Endodermal cell (in vitro differentiated cells): ENCODE measurements around the gene HINT2. TPM values are rescaled to one million over a fixed set of nuclear protein-coding genes. Genes with fewer than 3 reads are reported as not detected.
A peak's percentile ranks its signal among the peaks of the same experiment; 100 is the strongest.

ENCODE experiments used
- DNase-seq: peaks from one replicate; pipeline ENCODE4 v3.0.0-alpha.2; 2017
- H3K27ac ChIP-seq: 2 replicates; pipeline ENCODE4 v1.5.1; 2013; ENCODE audit warnings: mild to moderate bottlenecking, low read depth, low read length, moderate library complexity
- H3K27me3 ChIP-seq: 2 replicates; pipeline ENCODE4 v1.6.1; 2013; ENCODE audit warnings: mild to moderate bottlenecking, low read length, moderate library complexity; ENCODE audit not compliant: insufficient read depth, control insufficient read depth, poor library complexity, severe bottlenecking
- H3K36me3 ChIP-seq: 2 replicates; pipeline ENCODE4 v1.7.0; 2013; ENCODE audit warnings: mild to moderate bottlenecking, low read length, moderate library complexity; ENCODE audit not compliant: control insufficient read depth, insufficient read depth
- H3K4me1 ChIP-seq: one replicate; pipeline ENCODE4 v1.7.0; 2013; ENCODE audit warnings: low read length; ENCODE audit not compliant: control insufficient read depth, insufficient read depth
- H3K4me3 ChIP-seq: 2 replicates; pipeline ENCODE4 v1.5.1; 2013; ENCODE audit warnings: mild to moderate bottlenecking, low read length, moderate library complexity
- H3K9ac ChIP-seq: 2 replicates; pipeline ENCODE4 v1.6.1; 2013; ENCODE audit warnings: mild to moderate bottlenecking, low read length, moderate library complexity; ENCODE audit not compliant: poor library complexity, severe bottlenecking; ENCODE audit errors: extremely low read depth
- H3K9me3 ChIP-seq: 2 replicates; pipeline ENCODE4 v1.6.1; 2013; ENCODE audit warnings: mild to moderate bottlenecking, low read length, moderate library complexity; ENCODE audit not compliant: control insufficient read depth
- H3K27ac Mint-ChIP-seq: 2 replicates; pipeline ENCODE4 v1.8.0; 2020; ENCODE audit warnings: mixed read lengths
- H3K27me3 Mint-ChIP-seq: 2 replicates; pipeline ENCODE4 v1.8.0; 2021; ENCODE audit warnings: mild to moderate bottlenecking, mixed read lengths; ENCODE audit not compliant: insufficient read depth
- H3K36me3 Mint-ChIP-seq: 2 replicates; pipeline ENCODE4 v1.8.0; 2020; ENCODE audit warnings: low read depth, mixed read lengths
- H3K4me1 Mint-ChIP-seq: 2 replicates; pipeline ENCODE4 v1.8.0; 2020; ENCODE audit warnings: mixed read lengths
- H3K4me3 Mint-ChIP-seq: 2 replicates; pipeline ENCODE4 v1.8.0; 2020; ENCODE audit warnings: mild to moderate bottlenecking, moderate library complexity, mixed read lengths
- H3K9me3 Mint-ChIP-seq: 2 replicates; pipeline ENCODE4 v1.8.0; 2020; ENCODE audit warnings: mild to moderate bottlenecking, mixed read lengths
- WGBS, 2 experiments: methylation state at CpG; one replicate each; pipeline versions ENCODE4 v1.1.5 to v1.1.7; 2013; ENCODE audit warnings: missing lambda C conversion rate in 2 of 2, mixed read lengths in 1 of 2; ENCODE audit not compliant: insufficient coverage in 1 of 2, insufficient read length in 1 of 2; 5-methylcytosine and 5-hydroxymethylcytosine counted together
- total RNA-seq, 2 donors: library from RNA; stranded (reverse); fragmentation: NEBNext Ultra II Directional in 1 of 2; extraction: Animal tissue kit (Norgen Biotek cat#: 25700) in 1 of 2; gene quantifications; 2 replicates in 1 of 2; 3 replicates in 1 of 2; pipeline ENCODE4 v1.2.1, GENCODE V29; 2021
- TF ChIP-seq, protein P1 (sequence below): fragments of 200-600 bp; sonication (generic); conservative IDR thresholded peaks from 2 replicates; pipeline ENCODE4 v1.5.0; 2021; ENCODE audit warnings: antibody characterized with exemption, mild to moderate bottlenecking

The HINT2 gene
- total RNA-seq, 2 donors from 2014 or later: 34.3 to 48.6 TPM

DNA sequence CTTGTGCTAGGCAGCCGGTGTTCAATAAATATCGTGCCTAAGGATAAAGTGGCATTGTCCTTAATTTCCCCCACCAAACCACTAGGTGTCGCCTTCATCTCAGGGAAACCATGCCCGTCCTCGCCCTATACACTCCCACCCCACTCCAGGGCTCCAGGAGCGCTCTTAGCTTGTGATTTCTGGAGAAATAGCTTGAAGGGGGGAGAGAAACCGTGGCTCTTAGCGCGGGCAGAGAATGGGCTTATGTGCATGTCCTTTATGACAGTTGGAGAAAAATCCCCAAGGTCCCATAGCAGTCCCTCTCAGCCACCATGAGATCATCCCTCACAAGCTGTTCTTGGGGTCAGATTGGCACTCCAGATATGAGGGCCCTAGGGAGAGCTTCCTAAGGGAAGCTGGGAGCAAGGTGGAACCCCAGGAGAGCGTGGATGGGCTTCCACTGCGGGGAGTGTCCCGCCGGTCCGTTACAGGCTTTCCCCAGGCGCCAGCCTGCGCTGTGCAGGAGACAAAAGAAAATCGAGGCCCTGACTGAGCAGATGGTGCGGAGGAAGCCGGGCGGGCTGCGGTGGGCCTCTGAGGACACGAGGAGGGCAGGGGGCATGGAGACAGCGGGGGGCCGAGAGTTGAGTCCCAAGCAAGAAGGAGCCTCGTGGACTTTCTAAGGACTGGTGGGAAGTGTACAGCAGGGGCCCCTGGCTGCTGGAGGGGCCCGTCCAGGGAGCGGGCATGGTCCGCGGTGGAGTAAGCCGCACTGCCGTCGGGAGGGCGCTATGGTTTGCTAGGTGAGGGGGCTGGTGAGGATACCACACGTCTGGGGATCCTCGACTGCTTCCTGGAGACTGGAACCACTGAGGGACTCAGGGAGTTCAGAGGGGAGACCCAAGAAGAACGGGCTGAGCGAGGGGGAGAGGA lies 24.2 kb downstream of the HINT2 start:
- Histone ChIP-seq H3K4me3 (no peak overlapping the region), H3K27ac (peak overlapping the region; percentile 59), H3K27me3 (no peaks in the 10 kb centered on the region), H3K36me3 (no peaks in the 10 kb centered on the region), H3K9me3 (no peaks in the 10 kb centered on the region), H3K9ac (no peak overlapping the region), H3K4me1 (peaks cover 7% of the 10 kb centered on the region)
- WGBS, 2 experiments: 47 to 59% methylated on average over 22 to 37 of the region's 37 CpGs
- Mint-ChIP-seq H3K36me3 (peaks cover 19% of the 10 kb centered on the region), H3K4me3 (peak overlapping the region; percentile 65), H3K27me3 (peaks cover 5% of the 10 kb centered on the region), H3K4me1 (peaks cover 12% of the 10 kb centered on the region), H3K9me3 (no peaks in the 10 kb centered on the region), H3K27ac (peak overlapping the region; percentile 61)
- DNase-seq: peak; percentile 86
- TF ChIP-seq, protein P1, sequence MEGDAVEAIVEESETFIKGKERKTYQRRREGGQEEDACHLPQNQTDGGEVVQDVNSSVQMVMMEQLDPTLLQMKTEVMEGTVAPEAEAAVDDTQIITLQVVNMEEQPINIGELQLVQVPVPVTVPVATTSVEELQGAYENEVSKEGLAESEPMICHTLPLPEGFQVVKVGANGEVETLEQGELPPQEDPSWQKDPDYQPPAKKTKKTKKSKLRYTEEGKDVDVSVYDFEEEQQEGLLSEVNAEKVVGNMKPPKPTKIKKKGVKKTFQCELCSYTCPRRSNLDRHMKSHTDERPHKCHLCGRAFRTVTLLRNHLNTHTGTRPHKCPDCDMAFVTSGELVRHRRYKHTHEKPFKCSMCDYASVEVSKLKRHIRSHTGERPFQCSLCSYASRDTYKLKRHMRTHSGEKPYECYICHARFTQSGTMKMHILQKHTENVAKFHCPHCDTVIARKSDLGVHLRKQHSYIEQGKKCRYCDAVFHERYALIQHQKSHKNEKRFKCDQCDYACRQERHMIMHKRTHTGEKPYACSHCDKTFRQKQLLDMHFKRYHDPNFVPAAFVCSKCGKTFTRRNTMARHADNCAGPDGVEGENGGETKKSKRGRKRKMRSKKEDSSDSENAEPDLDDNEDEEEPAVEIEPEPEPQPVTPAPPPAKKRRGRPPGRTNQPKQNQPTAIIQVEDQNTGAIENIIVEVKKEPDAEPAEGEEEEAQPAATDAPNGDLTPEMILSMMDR: peak; percentile 87

DNA sequence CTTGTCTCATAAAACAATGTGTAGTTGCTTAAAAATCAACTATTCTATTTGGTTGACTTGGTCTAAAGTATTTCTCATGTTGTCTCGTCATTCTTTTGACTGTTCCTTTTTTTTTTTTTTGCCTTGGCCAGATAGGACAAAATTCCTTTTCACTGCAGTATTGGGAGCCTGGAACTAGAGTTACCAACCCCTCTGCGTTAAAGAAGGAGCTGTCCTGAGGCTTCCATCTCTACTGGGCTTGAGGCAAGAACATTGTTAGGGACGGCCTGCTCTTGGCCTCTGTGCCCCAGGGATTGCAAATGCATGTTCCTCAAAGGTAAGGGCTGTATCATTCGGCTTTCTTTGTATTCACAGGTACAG lies 24.8 kb downstream of the HINT2 start:
- Mint-ChIP-seq H3K27ac (no peak overlapping the region), H3K4me1 (peaks cover 12% of the 10 kb centered on the region), H3K27me3 (peaks cover 5% of the 10 kb centered on the region), H3K9me3 (no peaks in the 10 kb centered on the region), H3K4me3 (no peak overlapping the region), H3K36me3 (peaks cover 20% of the 10 kb centered on the region)
- Histone ChIP-seq H3K4me3 (no peak overlapping the region), H3K9me3 (no peaks in the 10 kb centered on the region), H3K9ac (no peak overlapping the region), H3K36me3 (no peaks in the 10 kb centered on the region), H3K27me3 (no peaks in the 10 kb centered on the region), H3K27ac (no peak overlapping the region), H3K4me1 (peaks cover 7% of the 10 kb centered on the region)
- 40 to 49% methylated on average over 4 of the region's 4 CpGs for WGBS, 2 experiments
- no peak for DNase-seq
- TF ChIP-seq, protein P1: no peak

DNA sequence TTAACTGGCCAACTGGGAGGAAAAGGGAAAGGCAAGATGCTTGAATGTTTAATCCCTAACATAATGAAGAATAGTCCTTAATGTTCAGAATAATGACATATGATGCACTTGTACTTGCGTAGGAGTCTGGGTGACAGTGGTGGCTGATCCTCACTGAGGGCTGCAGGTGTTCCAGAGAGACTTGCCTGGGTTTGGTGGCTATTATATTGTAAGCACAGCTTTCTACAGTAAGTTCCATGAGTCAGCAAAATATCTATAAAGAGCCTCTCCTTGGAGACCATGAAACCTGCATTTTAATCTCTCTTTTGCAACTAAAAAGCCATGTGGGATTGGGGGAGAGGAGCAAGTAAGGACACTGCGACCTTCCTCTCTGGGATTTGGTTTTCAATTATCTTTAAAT lies 25.3 kb downstream of the HINT2 start:
- H3K36me3 Mint-ChIP-seq: peaks cover 20% of the 10 kb centered on the region
- H3K27ac Mint-ChIP-seq: no peak overlapping the region
- H3K4me1 Mint-ChIP-seq: peaks cover 12% of the 10 kb centered on the region
- no peak for DNase-seq
- peaks cover 7% of the 10 kb centered on the region for H3K4me1 ChIP-seq
- no peak overlapping the region for H3K9ac ChIP-seq
- 70 to 82% methylated on average over 2 of the region's 2 CpGs for WGBS, 2 experiments
- H3K4me3 ChIP-seq: no peak overlapping the region
- no peak overlapping the region for H3K4me3 Mint-ChIP-seq
- H3K27me3 Mint-ChIP-seq: peaks cover 5% of the 10 kb centered on the region
- no peaks in the 10 kb centered on the region for H3K27me3 ChIP-seq
- H3K9me3 ChIP-seq: no peaks in the 10 kb centered on the region
- no peaks in the 10 kb centered on the region for H3K9me3 Mint-ChIP-seq
- TF ChIP-seq, protein P1: no peak
- H3K27ac ChIP-seq: no peak overlapping the region
- no peaks in the 10 kb centered on the region for H3K36me3 ChIP-seq
